ENCODE results near the gene KRTAP16-1.
"Not testable (repeated sequence)": the region's sequence is repeated elsewhere in the genome, so short reads cannot be mapped to it uniquely, and the experiment has no call there.

Gene KRTAP16-1, protein sequence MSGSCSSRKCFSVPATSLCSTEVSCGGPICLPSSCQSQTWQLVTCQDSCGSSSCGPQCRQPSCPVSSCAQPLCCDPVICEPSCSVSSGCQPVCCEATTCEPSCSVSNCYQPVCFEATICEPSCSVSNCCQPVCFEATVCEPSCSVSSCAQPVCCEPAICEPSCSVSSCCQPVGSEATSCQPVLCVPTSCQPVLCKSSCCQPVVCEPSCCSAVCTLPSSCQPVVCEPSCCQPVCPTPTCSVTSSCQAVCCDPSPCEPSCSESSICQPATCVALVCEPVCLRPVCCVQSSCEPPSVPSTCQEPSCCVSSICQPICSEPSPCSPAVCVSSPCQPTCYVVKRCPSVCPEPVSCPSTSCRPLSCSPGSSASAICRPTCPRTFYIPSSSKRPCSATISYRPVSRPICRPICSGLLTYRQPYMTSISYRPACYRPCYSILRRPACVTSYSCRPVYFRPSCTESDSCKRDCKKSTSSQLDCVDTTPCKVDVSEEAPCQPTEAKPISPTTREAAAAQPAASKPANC

DNA sequence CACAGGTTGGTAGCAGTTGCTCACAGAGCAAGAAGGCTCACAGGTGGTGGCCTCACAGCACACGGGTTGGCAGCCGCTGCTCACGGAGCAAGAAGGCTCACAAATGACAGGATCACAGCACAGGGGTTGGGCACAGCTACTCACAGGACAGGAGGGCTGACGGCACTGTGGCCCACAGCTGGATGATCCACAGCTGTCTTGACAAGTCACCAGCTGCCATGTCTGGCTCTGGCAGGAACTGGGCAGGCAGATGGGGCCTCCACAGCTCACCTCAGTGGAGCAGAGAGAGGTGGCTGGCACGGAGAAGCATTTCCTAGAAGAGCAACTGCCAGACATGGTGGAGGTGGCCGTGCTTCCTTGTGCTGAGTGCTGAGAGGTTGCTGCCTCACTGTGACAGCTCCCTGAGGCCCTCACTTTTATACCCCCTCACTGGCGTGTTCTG is at the start of gene KRTAP16-1:
Gene KRTAP16-1, minus strand, starts transcription at position 392 of the 442 bp plus-strand sequence. Its CDS starts 56 bp downstream, at position 336.
- no peak for DNase-seq

DNA sequence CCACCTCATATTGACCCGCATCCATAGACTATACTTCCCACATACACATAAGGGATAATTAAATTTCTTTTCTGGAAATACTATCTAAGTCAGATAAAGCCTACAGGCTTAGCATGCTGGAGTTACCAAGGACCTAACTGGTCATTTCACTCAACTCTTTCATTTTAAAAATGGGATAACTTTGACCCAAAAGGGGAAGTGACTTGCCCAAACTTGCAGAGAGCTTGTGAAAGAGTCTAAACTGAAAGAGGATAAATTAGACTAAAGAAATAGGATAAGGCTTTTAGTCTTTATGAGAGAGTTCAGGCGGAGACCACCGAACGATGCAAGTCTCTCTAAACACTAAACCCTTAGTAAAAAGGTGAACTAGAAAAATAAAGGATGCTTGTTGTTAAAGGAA is 45.4 kb upstream of the KRTAP16-1 start:
- no peak for DNase-seq

DNA sequence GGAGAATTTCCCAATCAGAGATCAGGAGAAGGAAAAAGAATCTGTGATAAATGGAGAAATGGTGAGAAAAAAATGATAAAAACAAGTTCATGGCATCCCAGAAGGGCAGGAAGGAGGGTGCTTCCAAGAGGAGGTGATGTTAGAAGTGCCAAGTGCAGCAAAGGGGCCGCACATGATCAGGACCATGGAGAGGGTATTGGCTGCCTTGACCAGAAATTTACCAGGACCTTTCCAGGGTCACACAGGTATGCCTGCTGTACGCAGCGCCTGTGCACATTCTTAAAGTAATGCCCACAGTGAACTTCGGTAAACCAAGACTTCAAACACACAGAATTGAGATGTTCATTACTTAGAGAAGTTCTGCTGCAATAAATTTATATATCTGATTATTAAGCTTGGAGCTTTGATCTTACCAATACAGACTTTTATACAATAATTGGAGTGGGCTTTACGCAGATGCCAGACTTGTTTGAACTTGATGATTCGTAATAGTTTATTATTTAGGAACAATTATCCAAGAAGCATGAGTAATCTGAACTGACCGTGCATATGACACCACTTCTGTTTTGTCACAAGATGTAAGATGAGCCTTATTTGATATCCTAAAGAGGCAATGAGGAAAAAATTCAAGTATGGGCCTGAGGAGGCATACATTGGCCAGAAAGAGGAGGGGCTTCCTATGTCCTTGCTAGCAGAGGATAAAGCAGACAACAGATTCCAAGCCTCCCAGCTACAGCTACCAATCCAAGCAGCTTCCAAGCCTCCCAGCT is 43.7 kb upstream of the KRTAP16-1 start:
- DNase-seq = no peak

DNA sequence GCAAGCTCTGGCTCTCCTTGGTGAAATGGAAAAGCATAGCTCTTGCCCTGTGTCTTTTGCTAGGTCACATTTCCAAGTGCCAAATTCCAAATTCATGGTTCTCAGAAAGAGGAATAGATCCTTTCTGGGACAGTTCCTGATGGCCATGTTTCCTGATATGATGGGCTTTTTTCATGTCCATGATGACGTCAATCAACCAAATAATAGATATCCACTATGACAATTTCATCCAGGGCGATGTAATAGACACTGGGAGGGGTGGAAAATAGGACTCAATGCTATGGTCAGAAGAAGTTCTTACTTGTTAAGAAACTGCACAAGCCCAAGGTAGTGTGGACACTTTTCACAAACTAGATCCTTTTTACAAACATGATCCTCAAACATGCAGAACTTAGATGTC is 42.1 kb upstream of the KRTAP16-1 start:
- DNase-seq = no peak

DNA sequence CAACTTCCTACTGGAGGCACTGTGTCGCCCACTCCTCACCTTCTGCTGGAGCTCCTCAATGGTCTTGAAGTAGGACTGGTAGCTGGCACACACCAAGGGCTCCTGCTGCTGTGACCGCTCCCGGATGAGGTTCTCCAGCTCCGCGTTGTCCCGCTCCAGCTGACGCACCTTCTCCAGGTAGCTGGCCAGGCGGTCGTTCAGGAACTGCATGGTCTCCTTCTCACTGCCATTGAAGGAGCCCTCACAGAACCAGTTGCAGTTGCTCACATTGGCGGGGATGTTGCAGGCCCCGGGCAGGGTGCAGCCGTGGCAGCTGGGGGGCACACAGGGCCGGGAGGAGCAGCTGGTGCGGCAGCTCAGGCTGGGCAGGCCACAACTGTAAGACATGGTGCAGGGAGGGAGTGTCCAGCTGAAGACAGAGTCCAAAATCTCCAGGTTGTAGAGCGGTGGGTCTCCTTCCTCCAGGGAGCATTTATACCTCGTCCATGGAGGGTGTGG is 41.3 kb upstream of the KRTAP16-1 start, which contains the start of gene KRT33A:
Gene KRT33A, minus strand, starts transcription at position 448 of the 498 bp plus-strand sequence. Its CDS starts 61 bp downstream, at position 387.
- DNase-seq = not testable (repeated sequence)

DNA sequence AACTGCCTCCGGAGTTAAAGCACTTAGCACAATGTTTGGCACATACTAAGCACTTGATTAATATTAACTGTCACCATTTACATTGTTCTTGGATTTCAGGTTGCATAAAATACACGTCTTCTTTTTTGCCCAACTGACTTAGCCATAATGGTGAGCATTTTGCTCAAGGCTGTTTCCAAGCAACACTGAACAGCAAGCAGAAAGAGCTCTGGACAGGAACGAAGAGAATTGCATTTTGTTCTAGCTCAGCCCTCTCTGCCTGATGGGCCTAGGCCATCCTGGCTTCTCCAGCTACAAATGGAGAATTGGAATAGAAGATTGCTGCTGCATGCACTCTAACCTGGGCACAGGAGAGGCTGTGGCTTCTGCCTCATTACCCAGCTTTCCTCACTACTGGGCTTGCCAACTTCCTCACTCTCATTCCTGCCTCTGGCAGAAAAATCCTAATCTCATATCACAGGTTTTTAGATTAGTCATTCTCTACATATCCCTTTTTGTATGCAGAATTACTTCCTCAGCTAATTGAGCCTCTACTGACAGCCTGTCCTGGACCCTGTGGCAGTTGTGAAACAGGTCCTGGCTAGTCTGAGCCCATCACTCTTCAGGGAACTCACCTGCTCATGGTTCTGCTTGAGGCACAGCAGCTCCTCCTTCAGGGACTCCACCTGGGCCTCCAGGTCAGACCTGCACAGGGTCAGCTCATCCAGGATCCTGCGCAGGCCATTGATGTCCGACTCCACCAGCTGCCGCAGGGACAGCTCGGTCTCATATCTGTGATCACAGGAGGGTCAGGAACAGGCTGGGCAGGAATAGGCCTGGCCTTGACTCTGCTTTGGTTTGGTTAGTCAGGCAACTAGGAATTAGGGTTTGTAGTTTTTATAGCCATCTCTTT is 39.0 kb upstream of the KRTAP16-1 start:
- no peak for DNase-seq

DNA sequence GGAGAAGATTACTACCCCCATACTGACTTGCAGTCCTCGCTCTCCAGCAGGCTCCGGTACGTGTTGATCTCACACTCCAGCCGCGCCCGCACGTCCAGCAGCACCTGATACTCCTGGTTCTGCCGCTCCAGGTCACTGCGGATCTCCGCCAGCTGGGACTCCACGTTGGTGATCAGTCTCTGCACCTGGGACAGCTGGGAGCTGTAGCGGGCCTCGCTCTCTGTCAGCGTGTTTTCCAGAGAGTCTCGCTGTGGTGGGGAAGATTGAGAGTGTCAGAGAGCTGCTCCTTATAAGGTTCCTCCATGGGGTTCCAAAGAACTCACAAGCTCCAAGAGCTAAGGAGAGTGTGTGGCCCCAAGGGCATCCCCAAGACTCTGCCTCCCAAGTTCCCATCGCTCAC is 37.3 kb upstream of the KRTAP16-1 start:
- not testable (repeated sequence) for DNase-seq

DNA sequence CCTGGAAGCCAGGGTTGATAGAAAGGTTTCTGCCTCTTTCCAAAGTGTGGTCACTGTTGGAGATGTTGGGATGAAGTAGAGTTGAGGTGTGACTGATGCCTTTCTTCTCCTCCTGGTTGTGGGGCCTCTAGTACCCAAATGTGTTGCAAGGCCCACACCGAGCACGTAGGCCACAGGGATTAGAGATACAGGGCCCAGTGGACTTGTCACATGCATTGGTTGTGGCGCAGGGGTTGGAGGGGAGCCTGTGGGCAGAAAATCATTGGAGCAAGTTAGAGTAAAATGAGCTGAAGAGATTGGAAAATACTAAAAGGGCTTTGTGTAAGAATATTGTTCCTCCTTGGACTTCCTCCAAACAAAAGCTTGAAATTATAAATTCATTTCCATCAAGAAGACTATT is 36.9 kb upstream of the KRTAP16-1 start:
- DNase-seq = no peak

DNA sequence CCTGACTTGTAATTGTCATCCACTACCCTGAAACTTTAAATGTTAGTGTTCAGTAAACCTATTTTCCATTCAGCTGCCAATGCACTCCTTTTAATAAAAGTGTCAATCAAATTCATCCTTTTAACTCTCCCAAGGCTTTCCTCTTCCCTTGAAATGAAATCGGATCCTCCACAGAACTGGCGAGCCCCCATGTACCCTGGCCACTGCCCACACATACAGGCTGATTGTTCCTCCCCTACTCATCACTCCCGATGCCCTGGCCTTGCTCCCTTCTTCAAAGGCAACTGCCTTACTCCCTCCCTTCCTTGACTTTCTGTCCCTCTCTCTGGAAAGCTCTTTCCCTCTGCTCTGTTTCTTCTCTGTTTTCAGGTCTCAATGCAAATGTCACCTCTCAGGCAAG is 33.9 kb upstream of the KRTAP16-1 start:
- no peak for DNase-seq

DNA sequence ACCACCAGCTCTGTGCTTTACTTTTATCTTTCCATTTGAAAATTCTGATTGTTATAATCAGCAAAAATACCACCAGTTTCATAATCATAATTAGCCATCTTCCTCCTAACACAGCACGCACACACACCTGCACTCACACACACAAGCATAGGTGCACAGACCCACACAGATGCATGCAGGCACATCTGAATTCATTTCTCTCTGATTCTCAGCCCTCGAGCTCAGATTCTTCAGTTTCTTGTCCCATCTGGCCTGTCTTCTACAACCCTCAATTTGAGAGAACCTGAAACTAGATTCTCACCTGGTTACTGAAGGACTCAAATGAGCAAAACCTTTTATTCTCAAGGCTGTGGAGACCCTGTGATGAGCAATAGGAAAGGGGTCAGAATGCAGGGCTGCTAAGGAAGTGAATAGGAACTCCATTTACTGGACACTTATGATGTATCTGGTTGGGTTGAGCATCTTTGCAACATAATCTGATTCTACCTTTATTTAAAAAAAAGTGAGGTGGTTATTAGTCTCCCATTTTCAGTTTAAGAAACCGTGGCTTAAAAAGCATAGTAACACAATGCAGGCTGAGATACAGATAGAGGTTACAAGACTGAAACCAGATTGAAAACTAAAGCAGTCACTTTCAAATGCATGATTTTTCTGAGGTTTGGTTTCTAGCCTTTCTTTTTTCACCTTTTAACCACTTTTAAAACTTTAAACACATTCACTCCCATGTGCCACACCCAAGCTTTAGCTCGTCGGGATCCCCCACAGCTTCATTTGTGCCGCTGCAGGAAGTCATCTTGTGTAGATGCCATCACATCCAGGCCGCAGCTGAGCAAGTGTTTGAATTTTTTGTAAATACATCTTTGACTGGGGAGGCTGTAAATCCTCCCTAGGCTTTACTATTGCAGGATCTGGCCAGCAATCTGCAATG is 32.1 kb upstream of the KRTAP16-1 start:
- no peak for DNase-seq

DNA sequence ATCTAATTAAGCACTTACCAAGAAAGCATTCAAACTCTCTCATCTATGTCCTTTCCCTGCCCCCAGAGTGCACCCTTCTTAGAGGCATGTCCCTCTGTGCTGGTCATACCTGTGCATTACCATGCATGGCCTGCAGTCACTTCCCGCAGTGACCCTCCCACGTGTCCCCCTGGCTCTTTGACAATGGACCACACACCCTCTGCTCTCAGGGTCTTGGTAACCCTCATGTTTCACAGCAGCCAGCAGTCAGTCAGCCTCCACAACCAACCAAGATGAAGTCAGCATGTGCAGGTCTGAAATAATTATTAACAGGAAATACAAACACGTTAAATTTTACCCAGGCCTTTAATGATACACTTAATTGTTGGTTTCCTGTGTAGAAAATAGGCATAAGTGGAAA is 31.4 kb upstream of the KRTAP16-1 start:
- DNase-seq = no peak

DNA sequence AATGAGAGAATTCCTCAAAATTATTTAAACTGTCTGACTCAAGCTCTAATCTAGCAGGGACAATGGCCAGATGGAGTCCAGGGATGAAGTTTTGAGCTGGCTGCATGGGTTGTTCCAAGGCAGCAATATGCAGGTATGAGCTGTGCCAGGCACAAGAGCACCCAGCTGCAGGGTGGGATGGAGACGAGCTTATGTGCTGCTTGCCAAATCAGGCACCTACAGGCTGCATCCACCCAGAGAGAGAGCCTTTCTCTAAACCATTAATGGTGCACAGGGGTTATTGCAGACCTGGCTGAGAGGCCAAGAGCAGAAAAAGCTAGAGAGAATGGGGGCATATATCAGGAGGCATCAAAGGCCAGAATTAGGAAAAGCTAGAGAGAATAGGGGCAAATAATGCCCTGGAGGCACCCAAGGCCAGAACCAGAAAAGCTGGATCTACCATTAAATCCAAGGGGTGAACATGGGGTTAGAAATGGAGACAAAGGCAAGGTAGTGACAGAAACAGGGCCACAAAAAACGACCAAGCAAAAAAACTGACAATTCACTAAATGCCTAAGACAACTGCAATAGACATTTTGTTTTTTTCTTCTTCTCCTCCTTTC is 30.6 kb upstream of the KRTAP16-1 start:
- no peak for DNase-seq

DNA sequence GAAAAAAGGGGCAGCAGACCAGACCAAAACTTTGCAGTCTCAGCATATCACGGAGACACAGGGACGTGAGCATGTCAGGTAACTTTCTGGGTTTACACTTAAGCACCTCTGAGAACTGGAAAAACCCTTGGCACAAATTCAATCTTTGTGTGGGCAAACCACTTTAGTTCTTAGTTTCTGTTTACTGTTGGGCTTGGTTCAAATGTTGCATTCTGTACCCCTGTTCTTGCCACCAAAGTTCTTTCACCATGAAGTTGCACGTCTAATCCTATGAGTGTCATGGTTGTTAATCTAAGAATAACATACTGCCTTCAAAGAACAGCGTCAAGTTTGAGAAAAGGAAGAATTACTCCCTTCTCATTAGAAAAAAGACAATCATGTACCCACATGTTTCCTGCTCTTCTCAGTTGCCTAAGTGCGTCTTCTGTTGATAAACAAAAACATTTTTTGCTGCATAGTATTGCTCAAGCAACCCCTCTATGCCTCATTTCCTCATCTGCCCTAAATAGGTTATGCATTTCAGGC is 29.9 kb upstream of the KRTAP16-1 start:
- no peak for DNase-seq

DNA sequence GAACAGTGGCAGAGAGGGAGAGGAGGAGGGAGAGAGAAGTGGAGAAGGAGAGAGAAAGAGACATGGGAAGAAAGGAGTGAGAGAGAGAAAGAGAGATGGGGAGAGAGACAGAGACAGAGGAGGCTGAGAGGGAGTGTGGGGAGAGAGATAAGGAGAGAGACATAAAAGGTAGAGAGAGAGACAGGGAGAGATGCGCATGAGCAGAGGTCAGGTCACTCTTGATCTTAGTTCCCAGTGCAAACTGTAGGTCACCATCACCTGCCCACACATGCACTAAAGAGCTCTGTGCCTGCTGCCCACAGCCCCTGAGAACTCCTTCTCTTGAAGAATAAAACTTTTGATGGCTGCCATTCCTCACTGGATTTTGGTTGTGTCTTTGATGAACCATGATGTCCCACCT is 26.6 kb upstream of the KRTAP16-1 start:
- no peak for DNase-seq

DNA sequence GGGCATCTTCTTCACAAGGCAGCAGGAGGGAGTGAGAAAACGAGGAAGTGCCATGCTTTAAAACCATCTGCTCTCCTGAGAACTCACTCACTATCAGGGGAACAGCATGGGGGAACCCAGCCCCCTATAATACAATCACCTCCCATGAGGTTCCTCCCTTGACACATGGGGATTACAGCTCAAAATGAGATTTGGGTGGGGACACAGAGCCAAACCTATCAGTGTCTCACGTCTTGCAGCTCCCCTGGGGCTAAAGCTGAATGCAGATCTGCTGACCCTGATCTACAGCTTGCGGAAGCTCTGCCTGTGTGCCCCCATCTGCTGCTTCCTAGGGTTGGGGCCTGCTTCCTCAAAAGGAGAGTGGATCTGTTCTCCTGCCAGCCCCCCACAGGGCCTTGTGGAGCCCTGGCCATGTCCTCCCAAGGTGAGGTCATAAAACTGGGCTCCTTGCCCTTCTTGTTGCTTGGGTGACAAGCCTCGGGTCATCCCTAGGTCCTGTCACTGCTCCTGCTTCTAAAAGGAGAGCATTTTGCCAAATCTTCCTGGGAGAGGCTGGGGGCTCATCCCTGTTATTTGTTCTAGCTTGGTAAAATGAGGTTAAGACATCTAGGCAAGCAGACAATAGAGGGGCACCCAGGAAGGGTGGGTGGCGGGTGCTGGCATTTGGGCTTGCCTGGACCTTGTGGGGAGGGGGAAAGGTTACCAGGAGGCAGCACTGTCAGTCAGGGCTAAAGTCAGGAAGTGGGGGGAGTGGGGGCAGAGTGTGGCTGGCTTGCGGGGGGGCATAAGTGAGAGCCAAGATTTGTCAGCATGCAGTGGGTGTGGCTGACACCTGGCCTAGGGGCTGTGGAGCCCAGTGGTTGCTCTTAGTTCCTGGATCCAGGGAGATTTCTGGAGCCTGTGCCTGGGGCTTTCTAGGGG is 25.5 kb upstream of the KRTAP16-1 start:
- DNase-seq = no peak

DNA sequence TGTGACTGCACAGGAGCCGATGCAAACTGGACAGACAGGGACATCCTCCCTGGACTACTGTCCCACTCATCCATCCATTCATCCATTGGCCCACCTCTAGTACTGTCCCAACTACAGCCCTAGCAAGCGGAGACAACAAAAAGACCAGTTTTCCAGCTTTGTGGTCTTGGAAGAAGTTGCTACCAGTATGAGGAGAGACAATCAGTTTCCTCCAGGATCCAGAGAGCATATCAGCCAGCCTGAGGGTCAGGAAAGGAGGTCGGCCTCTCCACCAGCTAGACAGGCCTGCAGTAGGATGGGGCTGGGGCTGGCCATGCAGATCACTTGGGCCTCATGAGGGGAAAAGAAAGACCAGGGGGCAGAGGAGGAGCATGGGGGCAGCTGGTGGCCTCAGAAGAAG is 24.7 kb upstream of the KRTAP16-1 start:
- no peak for DNase-seq

DNA sequence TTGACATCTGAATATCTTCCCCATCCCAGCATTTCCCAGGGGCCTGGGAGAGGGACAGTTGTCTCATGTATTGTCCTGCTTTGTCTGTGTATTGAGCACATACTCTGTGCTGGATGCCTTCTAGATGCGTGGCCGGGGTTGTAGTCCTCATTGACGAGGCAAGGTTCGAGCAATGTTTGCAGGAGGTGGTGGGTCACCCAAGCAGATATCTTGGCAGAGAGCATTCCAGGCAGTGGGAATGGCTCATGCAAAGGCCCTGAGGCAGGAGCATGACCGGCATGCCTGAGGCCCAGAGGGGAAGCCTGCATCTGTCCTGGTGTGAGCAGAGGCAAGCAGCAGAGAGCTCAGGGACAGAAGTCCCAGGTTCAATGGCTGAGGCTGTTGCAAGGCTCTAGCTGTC is 24.0 kb upstream of the KRTAP16-1 start:
- DNase-seq = no peak

DNA sequence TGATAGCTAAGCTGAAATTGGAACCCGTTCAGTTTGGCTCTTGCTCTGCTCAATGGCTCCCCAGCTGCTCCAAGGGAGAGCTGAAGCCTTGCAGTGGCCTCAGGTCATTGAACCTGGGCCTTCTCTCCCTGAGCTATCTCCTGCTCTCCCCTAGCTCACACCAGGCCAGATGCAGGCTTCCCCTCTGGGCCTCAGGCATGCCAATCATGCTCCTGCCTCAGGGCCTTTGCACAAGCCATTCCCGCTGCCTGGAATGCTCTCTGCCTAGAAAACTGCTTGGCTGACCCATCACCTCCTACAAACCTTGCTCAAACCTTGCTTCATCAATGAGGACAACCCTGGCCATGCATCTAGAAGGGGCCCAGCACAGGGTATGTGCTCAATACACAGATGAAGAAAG is 23.1 kb upstream of the KRTAP16-1 start:
- DNase-seq = no peak

DNA sequence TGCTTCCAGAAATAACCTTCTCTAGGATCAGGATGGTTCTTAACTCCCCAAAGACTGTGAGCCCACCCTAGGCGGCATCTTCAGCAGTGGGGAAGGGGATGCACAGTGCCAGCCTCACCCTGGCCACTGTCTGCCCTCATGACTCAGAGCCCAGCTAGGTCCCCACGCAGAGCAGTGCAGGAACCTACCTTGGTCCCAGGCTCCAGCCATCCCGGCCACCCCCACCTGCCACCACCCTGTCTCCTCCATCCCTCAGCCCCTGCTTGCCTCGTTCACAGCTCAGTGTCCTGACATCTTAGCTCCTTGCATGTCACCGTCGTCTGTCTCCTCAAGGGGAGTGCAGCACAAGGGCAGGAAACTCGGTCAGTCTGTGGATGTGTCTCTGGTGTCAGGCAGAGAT is 22.5 kb upstream of the KRTAP16-1 start:
- no peak for DNase-seq
